HepG2 (cell line): ENCODE data around the gene RNU6-1. TPM values are rescaled to one million over a fixed set of nuclear protein-coding genes. Genes with fewer than 3 reads are reported as not detected.

Experiments used
- ARNTL ChIP-seq: sonication (generic); formaldehyde crosslinking; IDR thresholded peaks from 2 replicates; pipeline ENCODE4 v1.4.0; 2020; ENCODE audit warnings: mild to moderate bottlenecking, missing genetic modification reagents
- BHLHE40 ChIP-seq: IDR thresholded peaks from 2 replicates; pipeline ENCODE4 v1.6.1; 2011; ENCODE audit warnings: low read length, improper control_type of control experiment
- CHD2 ChIP-seq: IDR thresholded peaks from 2 replicates; pipeline ENCODE4 v1.6.1; 2011; ENCODE audit warnings: low read depth, low read length, improper control_type of control experiment
- FOXA1 ChIP-seq, 2 experiments: fragments of 450-650 bp in 1 of 2; sonication (generic) in 1 of 2; formaldehyde crosslinking in 1 of 2; IDR thresholded peaks; 2 replicates each; pipeline versions ENCODE4 v1.4.0 to v1.6.1; 2016 to 2020; ENCODE audit warnings: missing genetic modification reagents in 1 of 2
- ISL2 ChIP-seq: sonication (generic); formaldehyde crosslinking; IDR thresholded peaks from 2 replicates; pipeline ENCODE4 v1.5.0; 2020; ENCODE audit warnings: missing genetic modification reagents
- KAT2B ChIP-seq: fragments of 150-350 bp; IDR thresholded peaks from 2 replicates; pipeline ENCODE4 v1.6.1; 2014; ENCODE audit warnings: low read depth, low read length, borderline replicate concordance
- MTERF4 ChIP-seq: sonication (generic); formaldehyde crosslinking; IDR thresholded peaks from 2 replicates; pipeline ENCODE4 v1.8.0; 2023; ENCODE audit warnings: mild to moderate bottlenecking, missing genetic modification reagents
- NBN ChIP-seq: fragments of 450-650 bp; conservative IDR thresholded peaks from 2 replicates; pipeline ENCODE4 v1.6.1; 2017
- NCOA2 ChIP-seq: sonication (generic); formaldehyde crosslinking; IDR thresholded peaks from 2 replicates; pipeline ENCODE4 v1.8.0; 2022; ENCODE audit warnings: inconsistent platforms
- NFYB ChIP-seq: sonication (generic); formaldehyde crosslinking; IDR thresholded peaks from 2 replicates; pipeline ENCODE4 v1.4.0; 2020; ENCODE audit warnings: missing genetic modification reagents
- NKX3-1 ChIP-seq: sonication (generic); formaldehyde crosslinking; IDR thresholded peaks from 2 replicates; pipeline ENCODE4 v1.5.0; 2020; ENCODE audit warnings: missing genetic modification reagents
- PATZ1 ChIP-seq: sonication (generic); formaldehyde crosslinking; IDR thresholded peaks from 2 replicates; pipeline ENCODE4 v1.4.0; 2020; ENCODE audit warnings: missing genetic modification reagents
- PPARG ChIP-seq: conservative IDR thresholded peaks from 2 replicates; pipeline ENCODE4 v1.6.1; 2016; ENCODE audit warnings: missing biosample characterization, missing genetic modification reagents
- RBM39 ChIP-seq: fragments of 200-400 bp; formaldehyde crosslinking; IDR thresholded peaks from one replicate; pipeline ENCODE4 v1.6.1; 2018; ENCODE audit warnings: antibody characterized with exemption, mild to moderate bottlenecking, low read depth, low read length; ENCODE audit not compliant: poor library complexity, severe bottlenecking
- SIX4 ChIP-seq: sonication (generic); formaldehyde crosslinking; IDR thresholded peaks from 2 replicates; pipeline ENCODE4 v1.4.0; 2020; ENCODE audit warnings: missing genetic modification reagents
- SMAD3 ChIP-seq: sonication (generic); formaldehyde crosslinking; IDR thresholded peaks from 2 replicates; pipeline ENCODE4 v1.4.0; 2020; ENCODE audit warnings: missing genetic modification reagents
- TSC22D2 ChIP-seq: sonication (generic); formaldehyde crosslinking; IDR thresholded peaks from 2 replicates; pipeline ENCODE4 v1.5.1; 2020; ENCODE audit warnings: missing genetic modification reagents, mild to moderate bottlenecking, borderline replicate concordance
- ZBTB39 ChIP-seq: sonication (generic); formaldehyde crosslinking; IDR thresholded peaks from 2 replicates; pipeline ENCODE4 v1.5.0; 2020; ENCODE audit warnings: missing genetic modification reagents
- ZNF430 ChIP-seq: sonication (generic); formaldehyde crosslinking; IDR thresholded peaks from 2 replicates; pipeline ENCODE4 v1.9.0; 2021; ENCODE audit warnings: mild to moderate bottlenecking, missing genetic modification reagents
- ZNF550 ChIP-seq: sonication (generic); formaldehyde crosslinking; IDR thresholded peaks from 2 replicates; pipeline ENCODE4 v1.4.0; 2020; ENCODE audit warnings: mild to moderate bottlenecking, missing genetic modification reagents, borderline replicate concordance
- ZNF768 ChIP-seq: sonication (generic); formaldehyde crosslinking; IDR thresholded peaks from 2 replicates; pipeline ENCODE4 v1.4.0; 2020; ENCODE audit warnings: missing genetic modification reagents
- ZSCAN9 ChIP-seq: IDR thresholded peaks from 2 replicates; pipeline ENCODE4 v1.6.1; 2016; ENCODE audit warnings: borderline replicate concordance
- polyA plus RNA-seq, 8 experiments: library from polyadenylated mRNA; depleted of rRNA in 3 of 8; stranded (reverse) in 7 of 8; unstranded in 1 of 8; fragments of >200 nt; fragmentation: Illumina TruSeq in 4 of 8; extraction: Trizol in 4 of 8; gene quantifications; 2 replicates each; pipeline versions ENCODE4 v1.2.1 to v1.2.3, GENCODE V29; 2011 to 2016; ENCODE audit warnings: low read depth in 4 of 8, missing spikeins in 1 of 8, mixed read lengths in 1 of 8; ENCODE audit not compliant: insufficient read depth in 1 of 8
- total RNA-seq, 5 experiments: library from RNA; depleted of rRNA; stranded (reverse); fragments of >200 nt; fragmentation: Illumina TruSeq; extraction: Trizol; gene quantifications; 2 replicates each; pipeline ENCODE4 v1.2.3, GENCODE V29; 2016; ENCODE audit warnings: low read depth in 1 of 5
- TF ChIP-seq, protein P1 (sequence below): sonication (generic); formaldehyde crosslinking; IDR thresholded peaks from 2 replicates; pipeline ENCODE4 v1.8.1; 2023; ENCODE audit warnings: mild to moderate bottlenecking, moderate library complexity, missing genetic modification reagents
- TF ChIP-seq, protein P2 (sequence below): fragments of 450-650 bp; IDR thresholded peaks from 2 replicates; pipeline ENCODE4 v1.6.1; 2017

The RNU6-1 gene
- total and polyA plus RNA-seq, 2 of the 13 experiments (the other 11 are each of a cell fraction or from before 2014, with no cell fraction given): under 0.01 TPM; not detected in 1

- no peak for TF ChIP-seq ZBTB39 (CRISPR knock-in tag)
- TF ChIP-seq NBN: no peak
- 0 out of 2 replicates have a peak, but pooled peaks have one; percentile 18 for TF ChIP-seq PPARG (CRISPR knock-in tag)
- 0 out of 2 replicates have a peak, but pooled peaks have one; percentile 15 for TF ChIP-seq NCOA2
- TF ChIP-seq ZNF430: peak; percentile 59; the same call in 1 of the 2 replicates
- peak; percentile 68 for TF ChIP-seq PATZ1 (CRISPR knock-in tag)
- peak; percentile 66; the same call in 1 of the 2 replicates for TF ChIP-seq ZSCAN9
- TF ChIP-seq ARNTL: peak; percentile 56
- TF ChIP-seq MTERF4 (CRISPR knock-in tag): no peak
- TF ChIP-seq SMAD3 (CRISPR knock-in tag): no peak
- TF ChIP-seq FOXA1 (IDR thresholded peaks at IDR 0.05): no peak
- TF ChIP-seq FOXA1 (CRISPR knock-in tag; IDR thresholded peaks at IDR 0.05): peak; percentile 40; the same call in 1 of the 2 replicates
- peak; percentile 80 for TF ChIP-seq BHLHE40
- TF ChIP-seq ZNF768: peak; percentile 74
- TF ChIP-seq RBM39: peak; percentile 82
- TF ChIP-seq NKX3-1 (CRISPR knock-in tag): peak; percentile 85; the same call in 1 of the 2 replicates
- TF ChIP-seq NFYB (CRISPR knock-in tag): no peak
- TF ChIP-seq SIX4: no peak
- TF ChIP-seq ZNF550 (CRISPR knock-in tag): no peak
- TF ChIP-seq, protein P1, sequence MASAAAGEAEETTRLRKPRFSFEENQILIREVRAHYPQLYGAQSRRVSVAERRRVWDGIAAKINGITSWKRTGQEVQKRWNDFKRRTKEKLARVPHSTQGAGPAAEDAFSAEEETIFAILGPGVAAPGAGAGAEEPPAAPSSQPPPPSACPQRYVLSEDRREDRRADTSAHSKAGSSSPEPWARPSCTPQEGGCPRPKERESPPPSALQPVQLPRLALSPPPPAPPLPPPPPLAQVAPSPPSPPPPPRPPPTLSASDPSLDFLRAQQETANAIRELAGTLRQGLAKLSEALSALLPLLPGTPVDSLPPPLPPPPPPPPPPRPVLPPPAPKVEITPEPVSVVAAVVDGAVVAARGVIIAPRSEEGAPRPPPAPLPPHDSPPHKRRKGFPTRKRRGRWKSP: peak; percentile 78; the same call in 1 of the 2 replicates
- TF ChIP-seq, protein P2, sequence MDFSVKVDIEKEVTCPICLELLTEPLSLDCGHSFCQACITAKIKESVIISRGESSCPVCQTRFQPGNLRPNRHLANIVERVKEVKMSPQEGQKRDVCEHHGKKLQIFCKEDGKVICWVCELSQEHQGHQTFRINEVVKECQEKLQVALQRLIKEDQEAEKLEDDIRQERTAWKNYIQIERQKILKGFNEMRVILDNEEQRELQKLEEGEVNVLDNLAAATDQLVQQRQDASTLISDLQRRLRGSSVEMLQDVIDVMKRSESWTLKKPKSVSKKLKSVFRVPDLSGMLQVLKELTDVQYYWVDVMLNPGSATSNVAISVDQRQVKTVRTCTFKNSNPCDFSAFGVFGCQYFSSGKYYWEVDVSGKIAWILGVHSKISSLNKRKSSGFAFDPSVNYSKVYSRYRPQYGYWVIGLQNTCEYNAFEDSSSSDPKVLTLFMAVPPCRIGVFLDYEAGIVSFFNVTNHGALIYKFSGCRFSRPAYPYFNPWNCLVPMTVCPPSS: no peak
- no peak for TF ChIP-seq KAT2B
- TF ChIP-seq ISL2 (CRISPR knock-in tag): peak; percentile 70
- no peak for TF ChIP-seq CHD2
- 0 out of 2 replicates have a peak, but pooled peaks have one; percentile 38 for TF ChIP-seq TSC22D2
Observed at GRCh38 chr15:67863442-67863987, 23.7 kb upstream of the RNU6-1 start (continued).
